22Rv1 (cell line): ENCODE data around the gene CD99.

Experiments used
- ZFX ChIP-seq: fragments of 450-650 bp; IDR thresholded peaks from 2 replicates; pipeline ENCODE4 v1.6.1; 2017; ENCODE audit warnings: antibody characterized with exemption, borderline replicate concordance
- TF ChIP-seq, protein P1 (sequence below): fragments of 450-650 bp; IDR thresholded peaks from 2 replicates; pipeline ENCODE4 v1.5.1; 2017; ENCODE audit warnings: mild to moderate bottlenecking

GRCh38 chrX:2789569-2789968, 98.5 kb downstream of the CD99 start:
- TF ChIP-seq, protein P1, sequence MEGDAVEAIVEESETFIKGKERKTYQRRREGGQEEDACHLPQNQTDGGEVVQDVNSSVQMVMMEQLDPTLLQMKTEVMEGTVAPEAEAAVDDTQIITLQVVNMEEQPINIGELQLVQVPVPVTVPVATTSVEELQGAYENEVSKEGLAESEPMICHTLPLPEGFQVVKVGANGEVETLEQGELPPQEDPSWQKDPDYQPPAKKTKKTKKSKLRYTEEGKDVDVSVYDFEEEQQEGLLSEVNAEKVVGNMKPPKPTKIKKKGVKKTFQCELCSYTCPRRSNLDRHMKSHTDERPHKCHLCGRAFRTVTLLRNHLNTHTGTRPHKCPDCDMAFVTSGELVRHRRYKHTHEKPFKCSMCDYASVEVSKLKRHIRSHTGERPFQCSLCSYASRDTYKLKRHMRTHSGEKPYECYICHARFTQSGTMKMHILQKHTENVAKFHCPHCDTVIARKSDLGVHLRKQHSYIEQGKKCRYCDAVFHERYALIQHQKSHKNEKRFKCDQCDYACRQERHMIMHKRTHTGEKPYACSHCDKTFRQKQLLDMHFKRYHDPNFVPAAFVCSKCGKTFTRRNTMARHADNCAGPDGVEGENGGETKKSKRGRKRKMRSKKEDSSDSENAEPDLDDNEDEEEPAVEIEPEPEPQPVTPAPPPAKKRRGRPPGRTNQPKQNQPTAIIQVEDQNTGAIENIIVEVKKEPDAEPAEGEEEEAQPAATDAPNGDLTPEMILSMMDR = no peak
- no peak for TF ChIP-seq ZFX
